IMR-90 (cell line): ENCODE measurements around the gene NOXO1. TPM values are rescaled to one million over a fixed set of nuclear protein-coding genes. Genes with fewer than 3 reads are reported as not detected.

Source experiments
- ATAC-seq: fragments of 200-7000 bp; cut with Tn5 transposase; 2 replicates; pipeline ENCODE4 v1.9.1; 2020; ENCODE audit warnings: low read depth, mild to moderate bottlenecking, moderate library complexity
- BruUV-seq: library from RNA; stranded (reverse); fragments of 400-500 nt; replicated peaks from 2 replicates; lab custom pipeline; 2021; lab: Mats Ljungman, UMichigan
- CTCF ChIA-PET: fragments of 300-600 bp; formaldehyde crosslinking; extraction: SDS; loops from one replicate; lab custom pipeline; 2021; ENCODE audit warnings: antibody characterized with exemption; lab: Yijun Ruan, JAX
- POLR2A ChIA-PET: fragments of 300-600 bp; sonication (Branson Sonifier 250); formaldehyde crosslinking; loops from one replicate; lab custom pipeline; 2022; ENCODE audit warnings: antibody characterized with exemption; ENCODE audit not compliant: unreplicated experiment; lab: Charles Lee
- DNase-seq: peaks from one replicate; pipeline ENCODE4 v3.0.0; 2013
- H2AFZ ChIP-seq: replicated peaks from 2 replicates; pipeline ENCODE3; 2013; ENCODE audit warnings: low read length, mild to moderate bottlenecking; ENCODE audit not compliant: poor library complexity
- H2AK5ac ChIP-seq: 2 replicates; pipeline ENCODE4 v1.6.1; 2013; ENCODE audit warnings: low read depth, low read length, inconsistent platforms
- H2AK9ac ChIP-seq: replicated peaks from 2 replicates; pipeline ENCODE3; 2013; ENCODE audit warnings: mild to moderate bottlenecking, low read depth, low read length, moderate library complexity; ENCODE audit not compliant: poor library complexity
- H2BK120ac ChIP-seq: 2 replicates; pipeline ENCODE4 v1.6.1; 2013; ENCODE audit warnings: low read depth, low read length, inconsistent platforms
- H2BK15ac ChIP-seq: 3 replicates; pipeline ENCODE4 v1.6.1; 2013; ENCODE audit warnings: low read depth, low read length, inconsistent platforms
- H2BK20ac ChIP-seq: 2 replicates; pipeline ENCODE4 v1.6.1; 2013; ENCODE audit warnings: low read depth, mild to moderate bottlenecking, inconsistent platforms, low read length, moderate library complexity
- H2BK5ac ChIP-seq: 2 replicates; pipeline ENCODE4 v1.6.1; 2013; ENCODE audit warnings: mild to moderate bottlenecking, low read depth, low read length, inconsistent platforms; ENCODE audit not compliant: poor library complexity, severe bottlenecking
- H3K14ac ChIP-seq: replicated peaks from 2 replicates; pipeline ENCODE4 v1.6.1; 2013; ENCODE audit warnings: low read depth, low read length, inconsistent platforms
- H3K18ac ChIP-seq: 2 replicates; pipeline ENCODE4 v1.6.1; 2013; ENCODE audit warnings: low read depth, low read length, control low read depth
- H3K23ac ChIP-seq: 2 replicates; pipeline ENCODE4 v1.6.1; 2013; ENCODE audit warnings: low read depth, low read length, inconsistent platforms
- H3K27ac ChIP-seq: 2 replicates; pipeline ENCODE4 v1.5.1; 2013; ENCODE audit warnings: mild to moderate bottlenecking, control low read depth, low read length; ENCODE audit not compliant: insufficient read depth
- H3K27me3 ChIP-seq: 2 replicates; pipeline ENCODE4 v1.6.1; 2013; ENCODE audit warnings: low read length; ENCODE audit not compliant: control insufficient read depth, insufficient read depth
- H3K36me3 ChIP-seq: 2 replicates; pipeline ENCODE4 v1.6.1; 2013; ENCODE audit warnings: low read length, mixed read lengths; ENCODE audit not compliant: control insufficient read depth, insufficient read depth
- H3K4ac ChIP-seq: 2 replicates; pipeline ENCODE4 v1.6.1; 2013; ENCODE audit warnings: low read depth, low read length, inconsistent platforms
- H3K4me1 ChIP-seq: 2 replicates; pipeline ENCODE4 v1.6.1; 2013; ENCODE audit warnings: low read length, mixed read lengths; ENCODE audit not compliant: control insufficient read depth, insufficient read depth
- H3K4me2 ChIP-seq: 2 replicates; pipeline ENCODE4 v1.6.1; 2013; ENCODE audit warnings: low read depth, mild to moderate bottlenecking, control low read depth, low read length, moderate library complexity
- H3K4me3 ChIP-seq: 2 replicates; pipeline ENCODE4 v1.5.1; 2013; ENCODE audit warnings: low read depth, mild to moderate bottlenecking, control low read depth, low read length, moderate library complexity; ENCODE audit not compliant: insufficient read depth
- H3K56ac ChIP-seq: 2 replicates; pipeline ENCODE4 v1.6.1; 2013; ENCODE audit warnings: low read length, inconsistent platforms; ENCODE audit not compliant: insufficient read depth; ENCODE audit errors: extremely low read depth
- H3K79me1 ChIP-seq, 2 experiments: 2 replicates each; pipeline ENCODE4 v1.6.1; 2013; ENCODE audit warnings: low read length in 2 of 2, inconsistent platforms in 1 of 2, low read depth in 1 of 2
- H3K9ac ChIP-seq: 2 replicates; pipeline ENCODE4 v1.6.1; 2013; ENCODE audit warnings: low read depth, low read length, control low read depth
- H3K9me1 ChIP-seq: 2 replicates; pipeline ENCODE4 v1.6.1; 2013; ENCODE audit warnings: low read length, inconsistent platforms; ENCODE audit not compliant: insufficient read depth
- H3K9me3 ChIP-seq: 2 replicates; pipeline ENCODE4 v1.6.1; 2013; ENCODE audit warnings: low read length; ENCODE audit not compliant: control insufficient read depth, insufficient read depth
- H4K20me1 ChIP-seq: 2 replicates; pipeline ENCODE4 v1.6.1; 2013; ENCODE audit warnings: low read length, inconsistent platforms; ENCODE audit not compliant: insufficient read depth
- H4K5ac ChIP-seq: 2 replicates; pipeline ENCODE4 v1.6.1; 2013; ENCODE audit warnings: mild to moderate bottlenecking, low read depth, low read length, control low read depth
- H4K8ac ChIP-seq, 2 experiments: 2 replicates each; pipeline ENCODE4 v1.6.1; 2013; ENCODE audit warnings: low read depth in 2 of 2, low read length in 2 of 2, control low read depth in 1 of 2, inconsistent platforms in 1 of 2
- H4K91ac ChIP-seq: 2 replicates; pipeline ENCODE4 v1.6.1; 2013; ENCODE audit warnings: low read depth, low read length, inconsistent platforms; ENCODE audit not compliant: insufficient read depth
- FOS ChIP-seq: fragments of 150-350 bp; IDR thresholded peaks from 2 replicates; pipeline ENCODE4 v1.6.1; 2016; ENCODE audit warnings: low read depth, low read length
- MAFK ChIP-seq: IDR thresholded peaks from 2 replicates; pipeline ENCODE4 v1.6.1; 2012; ENCODE audit warnings: low read depth, low read length, improper control_type of control experiment
- NFE2L2 ChIP-seq: fragments of 150-350 bp; IDR thresholded peaks from 2 replicates; pipeline ENCODE4 v1.6.1; 2016; ENCODE audit warnings: low read depth, mild to moderate bottlenecking, low read length
- POLR2A ChIP-seq: IDR thresholded peaks from 2 replicates; pipeline ENCODE4 v1.6.1; 2012; ENCODE audit warnings: mild to moderate bottlenecking, low read depth, low read length
- USF2 ChIP-seq: fragments of 150-350 bp; IDR thresholded peaks from 2 replicates; pipeline ENCODE4 v1.6.1; 2017; ENCODE audit warnings: mild to moderate bottlenecking, antibody characterized with exemption, low read length, low read depth
- WGBS, 2 experiments: methylation state at CpG; one replicate each; pipeline versions ENCODE4 v1.1.5 to v1.1.7; 2013; ENCODE audit warnings: missing lambda C conversion rate in 2 of 2; ENCODE audit not compliant: insufficient read length in 1 of 2; ENCODE audit errors: extremely low coverage in 2 of 2; 5-methylcytosine and 5-hydroxymethylcytosine counted together
- dilution Hi-C: fragments of 300-500 bp; cut with HindIII; formaldehyde crosslinking; loops from one replicate; pipeline ENCODE4 v1.14.3; 2018; ENCODE audit warnings: low sequenced_read_pairs; ENCODE audit not compliant: unreplicated experiment
- in situ Hi-C: fragments of 300-500 bp; cut with MboI; formaldehyde crosslinking; loops from 3 replicates; pipeline ENCODE4 v1.14.3; 2019; ENCODE audit warnings: low sequenced_read_pairs, inconsistent platforms, mixed read lengths
- intact Hi-C: fragments of 100-400 bp; cut with micrococcal nuclease; formaldehyde crosslinking; loops from 2 replicates; pipeline ENCODE4 v1.10.0; 2022
- polyA plus RNA-seq, 3 experiments: library from polyadenylated mRNA; depleted of rRNA; stranded (reverse); fragments of >200 nt; gene quantifications; 2 replicates each; pipeline ENCODE4 v1.2.3, GENCODE V29; 2012; ENCODE audit warnings: low replicate concordance in 1 of 3
- total RNA-seq: library from RNA; depleted of rRNA; stranded (reverse); fragments of >200 nt; gene quantifications from 2 replicates; pipeline ENCODE4 v1.2.3, GENCODE V29; 2012

The NOXO1 gene
- total and polyA plus RNA-seq, 2 of the 4 experiments (the other 2 are of a cell fraction), result 0.56 TPM; not detected in 1

DNA sequence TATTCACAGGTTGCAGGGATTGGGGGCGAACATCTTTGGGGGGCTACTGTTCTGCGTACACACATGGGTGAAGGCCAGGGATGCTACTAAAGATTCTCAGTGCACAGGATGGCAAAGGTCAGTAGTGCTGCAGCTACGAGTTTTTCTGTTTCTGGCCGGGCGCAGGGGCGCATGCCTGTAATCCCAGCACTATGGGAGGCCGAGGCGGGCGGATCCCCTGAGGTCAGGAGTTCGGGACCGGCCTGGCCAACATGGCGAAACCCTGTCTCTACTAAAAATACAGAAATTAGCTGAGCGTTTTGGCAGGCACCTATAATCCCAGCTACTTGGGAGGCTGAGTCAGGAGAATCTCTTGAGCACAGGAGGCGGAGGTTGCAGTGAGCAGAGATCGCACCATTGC lies 32.3 kb upstream of the NOXO1 start:
- BruUV-seq, result no TSS peak
- Histone ChIP-seq H3K27me3 (no peaks in the 10 kb centered on the region), H3K4me3 (no peak overlapping the region), H4K20me1 (peaks cover 6% of the 10 kb centered on the region), H3K4me2 (no peak overlapping the region), H2BK15ac (no peak overlapping the region), H3K18ac (no peak overlapping the region), H2AFZ (no peak overlapping the region), H3K14ac (no peak overlapping the region), H3K27ac (no peak overlapping the region), H4K91ac (no peak overlapping the region), H3K9me1 (peaks cover 6% of the 10 kb centered on the region), H3K79me1 (peaks cover 9 to 19% of the 10 kb centered on the region in 2 experiments; a peak in 3 of 4 replicates), H3K4me1 (peaks cover 10% of the 10 kb centered on the region), H4K5ac (no peak overlapping the region), H2BK5ac (no peak overlapping the region), H3K9me3 (no peaks in the 10 kb centered on the region), H2BK20ac (no peak overlapping the region), H3K4ac (no peak overlapping the region), H4K8ac (no peak overlapping the region), H3K36me3 (no peaks in the 10 kb centered on the region), H2AK9ac (no peak overlapping the region), H3K9ac (no peak overlapping the region), H2BK120ac (no peak overlapping the region), H3K23ac (no peak overlapping the region), H3K56ac (no peak overlapping the region), H2AK5ac (no peak overlapping the region)
- dilution Hi-C loops (no loop called here), in situ Hi-C loops (no loop called here), intact Hi-C loops (no loop called here)
- TF ChIP-seq MAFK, result no peak
- TF ChIP-seq FOS, result no peak
- no peak for TF ChIP-seq NFE2L2
- no peak for TF ChIP-seq POLR2A
- TF ChIP-seq USF2, result no peak
- DNase-seq (no peak), ATAC-seq (no peak)
- CTCF ChIA-PET, result interaction anchor here (1.7 kb wide), 1 partner anchor 10 kb away, joined by 8 read pairs; no protein-coding TSS in a partner anchor
- POLR2A ChIA-PET, result no interaction called here
- WGBS, 2 experiments, result 93% methylated on average over 6 of the region's 15 CpGs; no CpG with 5 or more reads in 1 of the 2 experiments
